Measurements from ENCODE around the gene PGLYRP2. TPM values are rescaled to one million over a fixed set of nuclear protein-coding genes. Genes with fewer than 3 reads are reported as not detected.
A peak's percentile ranks its signal among the peaks of the same experiment; 100 is the strongest.
"Not testable (repeated sequence)": the region's sequence is repeated elsewhere in the genome, so short reads cannot be mapped to it uniquely, and the experiment has no call there.

Gene PGLYRP2
- total RNA-seq, 2 experiments from 2014 or later: 0.07 TPM

- Mint-ChIP-seq H3K27ac (no peak overlapping the region), H3K36me3 (ENCODE audit: low read depth) (no peaks in the 10 kb centered on the region), H3K27me3 (ENCODE audit: low read depth) (no peaks in the 10 kb centered on the region), H3K9me3 (no peaks in the 10 kb centered on the region), H3K4me1 (ENCODE audit: low read depth) (peaks cover 26% of the 10 kb centered on the region), H3K4me3 (no peak overlapping the region)
- no peak for DNase-seq
- CTCF ChIA-PET: no interaction called here
- intact Hi-C loops (cut with micrococcal nuclease): no loop called here
Measured at GRCh38 chr19:15475611-15476010, 3.7 kb downstream of the PGLYRP2 start.

- intact Hi-C loops (cut with micrococcal nuclease): no loop called here
- Mint-ChIP-seq H3K4me3 (no peak overlapping the region), H3K9me3 (no peaks in the 10 kb centered on the region), H3K4me1 (ENCODE audit: low read depth) (peaks cover 24% of the 10 kb centered on the region), H3K27me3 (ENCODE audit: low read depth) (no peaks in the 10 kb centered on the region), H3K36me3 (ENCODE audit: low read depth) (no peaks in the 10 kb centered on the region), H3K27ac (no peak overlapping the region)
- CTCF ChIA-PET: no interaction called here
- no peak for DNase-seq
Measured at GRCh38 chr19:15475169-15475568, 4.1 kb downstream of the PGLYRP2 start.

GRCh38 chr19:15473821-15474220 lies 5.5 kb downstream of the PGLYRP2 start:
- H3K9me3 Mint-ChIP-seq; H3K27ac Mint-ChIP-seq; H3K4me3 Mint-ChIP-seq; CTCF ChIA-PET; intact Hi-C loops (cut with micrococcal nuclease); H3K36me3 Mint-ChIP-seq (ENCODE audit: low read depth); H3K27me3 Mint-ChIP-seq (ENCODE audit: low read depth); DNase-seq: not testable (repeated sequence)
- peaks cover 22% of the 10 kb centered on the region for H3K4me1 Mint-ChIP-seq (ENCODE audit: low read depth)

- CTCF ChIA-PET: no interaction called here
- H3K4me1 Mint-ChIP-seq (ENCODE audit: low read depth): peaks cover 40% of the 10 kb centered on the region
- H3K9me3 Mint-ChIP-seq: no peaks in the 10 kb centered on the region
- H3K36me3 Mint-ChIP-seq (ENCODE audit: low read depth): peaks cover 2% of the 10 kb centered on the region
- no peak overlapping the region for H3K4me3 Mint-ChIP-seq
- peaks cover 3% of the 10 kb centered on the region for H3K27me3 Mint-ChIP-seq (ENCODE audit: low read depth)
- intact Hi-C loops (cut with micrococcal nuclease): no loop called here
- no peak overlapping the region for H3K27ac Mint-ChIP-seq
- no peak for DNase-seq
Measured at GRCh38 chr19:15471639-15472101, 7.6 kb downstream of the PGLYRP2 start.

- Mint-ChIP-seq H3K27me3 (ENCODE audit: low read depth) (peaks cover 3% of the 10 kb centered on the region), H3K27ac (no peak overlapping the region), H3K9me3 (no peaks in the 10 kb centered on the region), H3K4me3 (peak overlapping the region; percentile 76), H3K4me1 (ENCODE audit: low read depth) (peaks cover 48% of the 10 kb centered on the region), H3K36me3 (ENCODE audit: low read depth) (peaks cover 2% of the 10 kb centered on the region)
- CTCF ChIA-PET: interaction anchor here (0.6 to 1.1 kb wide), 2 partner anchors 86 to 318 kb away, joined by 3 read pairs; no protein-coding TSS in a partner anchor
- intact Hi-C loops (cut with micrococcal nuclease): loop anchor here (5.0 kb wide), 1 partner anchor 167 kb away; no protein-coding TSS in a partner anchor
- DNase-seq: peak; percentile 51
Measured at GRCh38 chr19:15469513-15470297, 9.6 kb downstream of the PGLYRP2 start.

GRCh38 chr19:15468675-15469512 lies 10.4 kb downstream of the PGLYRP2 start:
- CTCF ChIA-PET: interaction anchor here (0.6 to 2.1 kb wide), 3 partner anchors 50 to 317 kb away, joined by 3 to 7 read pairs (median 3); partner anchors contain the start of gene AKAP8L
- H3K27ac Mint-ChIP-seq: peak overlapping the region; percentile 5
- no peak for DNase-seq

GRCh38 chr19:15467734-15468214 lies 11.5 kb downstream of the PGLYRP2 start:
- Mint-ChIP-seq H3K4me3 (no peak overlapping the region), H3K27ac (peak overlapping the region; percentile 93), H3K27me3 (ENCODE audit: low read depth) (peaks cover 3% of the 10 kb centered on the region), H3K9me3 (no peaks in the 10 kb centered on the region), H3K4me1 (ENCODE audit: low read depth) (peaks cover 50% of the 10 kb centered on the region), H3K36me3 (ENCODE audit: low read depth) (peaks cover 4% of the 10 kb centered on the region)
- DNase-seq: no peak
- intact Hi-C loops (cut with micrococcal nuclease): loop anchor here (1.0 to 5.0 kb wide), 9 partner anchors 35 to 611 kb away; no protein-coding TSS in a partner anchor
- CTCF ChIA-PET: interaction anchor here (0.6 to 2.1 kb wide), 5 partner anchors 49 to 716 kb away, joined by 3 to 7 read pairs (median 6); partner anchors contain the start of gene AKAP8L

More at GRCh38 chr19:15468675-15469512, 10.4 kb downstream of the PGLYRP2 start:
- peaks cover 52% of the 10 kb centered on the region for H3K4me1 Mint-ChIP-seq (ENCODE audit: low read depth)
- peaks cover 3% of the 10 kb centered on the region for H3K27me3 Mint-ChIP-seq (ENCODE audit: low read depth)
- H3K36me3 Mint-ChIP-seq (ENCODE audit: low read depth): peaks cover 2% of the 10 kb centered on the region
- H3K4me3 Mint-ChIP-seq: peak overlapping the region; percentile 76
- H3K9me3 Mint-ChIP-seq: no peaks in the 10 kb centered on the region
- intact Hi-C loops (cut with micrococcal nuclease): loop anchor here (5.0 kb wide), 1 partner anchor 167 kb away; no protein-coding TSS in a partner anchor

GRCh38 chr19:15466851-15467733 lies 12.2 kb downstream of the PGLYRP2 start:
- Mint-ChIP-seq H3K27ac (peak overlapping the region; percentile 93), H3K4me3 (peak overlapping the region; percentile 34), H3K9me3 (no peaks in the 10 kb centered on the region), H3K4me1 (ENCODE audit: low read depth) (peaks cover 56% of the 10 kb centered on the region), H3K27me3 (ENCODE audit: low read depth) (peaks cover 3% of the 10 kb centered on the region), H3K36me3 (ENCODE audit: low read depth) (peaks cover 5% of the 10 kb centered on the region)
- CTCF ChIA-PET: interaction anchor here (0.6 to 2.1 kb wide), 7 partner anchors 48 to 717 kb away, joined by 3 to 7 read pairs (median 4); partner anchors contain the start of gene AKAP8L
- intact Hi-C loops (cut with micrococcal nuclease): loop anchor here (1.0 to 5.0 kb wide), 9 partner anchors 35 to 612 kb away; no protein-coding TSS in a partner anchor
- DNase-seq: peak; percentile 85

- intact Hi-C loops (cut with micrococcal nuclease): loop anchor here (1.0 to 5.0 kb wide), 2 partner anchors 85 to 162 kb away; partner anchors contain the start of gene AKAP8
- Mint-ChIP-seq H3K27ac (peak within 1 kb of the TSS; percentile 96), H3K4me3 (peak within 1 kb of the TSS; percentile 87), H3K36me3 (ENCODE audit: low read depth) (peaks cover 7% of the 10 kb centered on the region), H3K4me1 (ENCODE audit: low read depth) (peaks cover 61% of the 10 kb centered on the region), H3K9me3 (no peaks in the 10 kb centered on the region), H3K27me3 (ENCODE audit: low read depth) (peaks cover 3% of the 10 kb centered on the region)
- peak; percentile 69 for DNase-seq
- CTCF ChIA-PET: interaction anchor here (1.1 to 2.5 kb wide), 5 partner anchors 28 to 91 kb away, joined by 4 to 15 read pairs (median 6); partner anchors contain the start of gene AKAP8L
Measured at GRCh38 chr19:15464394-15465385, 14.6 kb downstream of the PGLYRP2 start, which contains the start of gene RASAL3. Gene RASAL3 (minus strand): TSS chr19:15464544. CDS start chr19:15464358, 186 bp downstream.

GRCh38 chr19:15463861-15464371 lies 15.4 kb downstream of the PGLYRP2 start:
- peaks cover 9% of the 10 kb centered on the region for H3K36me3 Mint-ChIP-seq (ENCODE audit: low read depth)
- H3K9me3 Mint-ChIP-seq: no peaks in the 10 kb centered on the region
- peaks cover 54% of the 10 kb centered on the region for H3K4me1 Mint-ChIP-seq (ENCODE audit: low read depth)
- peak; percentile 88 for DNase-seq
- intact Hi-C loops (cut with micrococcal nuclease): loop anchor here (1.0 kb wide), 1 partner anchor 85 kb away; the partner anchor contains the start of gene AKAP8
- H3K27ac Mint-ChIP-seq: peak overlapping the region; percentile 96
- peaks cover 3% of the 10 kb centered on the region for H3K27me3 Mint-ChIP-seq (ENCODE audit: low read depth)
- peak overlapping the region; percentile 87 for H3K4me3 Mint-ChIP-seq
- CTCF ChIA-PET: interaction anchor here (0.7 to 2.5 kb wide), 9 partner anchors 10 to 92 kb away, joined by 3 to 15 read pairs (median 4); partner anchors contain the start of genes AKAP8 and AKAP8L

Measured in activated naive CD4-positive, alpha-beta T cell treated with anti-CD3 and anti-CD28 coated beads for 36 hours (primary cell).